Measurements from ENCODE around the gene RAPGEF4. TPM values are rescaled to one million over a fixed set of nuclear protein-coding genes. Genes with fewer than 3 reads are reported as not detected.
A peak's percentile ranks its signal among the peaks of the same experiment; 100 is the strongest.

The RAPGEF4 gene
- total and polyA plus RNA-seq, 2 of the 13 experiments (the other 11 are each of a cell fraction or from before 2014, with no cell fraction given), result 0.78 to 0.91 TPM

- ChIA-PET CTCF (ENCODE audit: low intra/inter-chr PET ratio, low total read pairs) (no interaction called here), POLR2A (no interaction called here)
- 40% methylated on average over 5 of the region's 5 CpGs for WGBS (ENCODE audit: low lambda C conversion rate)
- TF ChIP-seq ZNF503 (CRISPR knock-in tag; IDR thresholded peaks at IDR 0.05), result no peak
- no peak for TF ChIP-seq EEA1 (CRISPR knock-in tag; IDR thresholded peaks at IDR 0.05; ENCODE audit: borderline replicate concordance)
- no peak for TF ChIP-seq GFI1 (CRISPR knock-in tag; IDR thresholded peaks at IDR 0.05; ENCODE audit: borderline replicate concordance)
- Histone ChIP-seq H3K9ac (ENCODE audit: insufficient read depth, low read depth, low read length) (no peak overlapping the region), H3K4me2 (ENCODE audit: low read depth, low read length) (no peak overlapping the region), H3K9me3 (ENCODE audit: low read length) (no peaks in the 10 kb centered on the region), H3K79me2 (ENCODE audit: insufficient read depth, low read length) (no peaks in the 10 kb centered on the region), H3K36me3 (replicated peaks in 1 of 2; ENCODE audit: control insufficient read depth in 1 of 2, insufficient read depth in 2 of 2, low read length in 2 of 2) (no peaks in the 10 kb centered on the region), H3K4me3 (replicated peaks in 1 of 3; ENCODE audit: insufficient read depth in 1 of 3, low read depth in 2 of 3, low read length in 3 of 3) (no peak overlapping the region), H3K27ac (ENCODE audit: extremely low read length, insufficient read depth, low read length) (no peak overlapping the region), H4K20me1 (ENCODE audit: insufficient read depth, low read length) (no peaks in the 10 kb centered on the region), H3K27me3 (ENCODE audit: control insufficient read depth in 1 of 2, insufficient read depth in 2 of 2, low read length in 2 of 2) (peaks cover 0 to 13% of the 10 kb centered on the region in 2 experiments; a peak in 2 of 5 replicates), H2AFZ (ENCODE audit: low read length) (no peak overlapping the region), H3K4me1 (ENCODE audit: insufficient read depth, low read length) (no peaks in the 10 kb centered on the region)
- no peak for ATAC-seq
- BruUV-seq (replicated peaks), result no TSS peak
- in situ Hi-C loops (cut with HindIII; ENCODE audit: extremely low pct_ligation_motif_present, low pct_unique_long_range_greater_than_20kb) (no loop called here), intact Hi-C loops (cut with micrococcal nuclease; ENCODE audit: unreplicated experiment) (no loop called here)
- DNase-seq (ENCODE audit: low spot score), result no peak
- no peak for FAIRE-seq
Observed at GRCh38 chr2:172919732-172920131, 184.1 kb downstream of the RAPGEF4 start.

- Histone ChIP-seq H3K4me3 (replicated peaks in 1 of 3; ENCODE audit: insufficient read depth in 1 of 3, low read depth in 2 of 3, low read length in 3 of 3) (no peak overlapping the region), H3K27me3 (ENCODE audit: control insufficient read depth in 1 of 2, insufficient read depth in 2 of 2, low read length in 2 of 2) (peaks cover 0 to 13% of the 10 kb centered on the region in 2 experiments; a peak in 2 of 5 replicates), H3K36me3 (replicated peaks in 1 of 2; ENCODE audit: control insufficient read depth in 1 of 2, insufficient read depth in 2 of 2, low read length in 2 of 2) (no peaks in the 10 kb centered on the region), H3K4me1 (ENCODE audit: insufficient read depth, low read length) (no peaks in the 10 kb centered on the region), H4K20me1 (ENCODE audit: insufficient read depth, low read length) (no peaks in the 10 kb centered on the region), H2AFZ (ENCODE audit: low read length) (no peak overlapping the region), H3K9me3 (ENCODE audit: low read length) (no peaks in the 10 kb centered on the region), H3K9ac (ENCODE audit: insufficient read depth, low read depth, low read length) (no peak overlapping the region), H3K4me2 (ENCODE audit: low read depth, low read length) (no peak overlapping the region), H3K27ac (ENCODE audit: extremely low read length, insufficient read depth, low read length) (no peak overlapping the region), H3K79me2 (ENCODE audit: insufficient read depth, low read length) (no peaks in the 10 kb centered on the region)
- CTCF ChIA-PET (ENCODE audit: low intra/inter-chr PET ratio, low total read pairs), result no interaction called here
- ATAC-seq, result no peak
- no peak for DNase-seq (ENCODE audit: low spot score)
- POLR2A ChIA-PET, result no interaction called here
- intact Hi-C loops (cut with micrococcal nuclease; ENCODE audit: unreplicated experiment), result no loop called here
- WGBS (ENCODE audit: low lambda C conversion rate), result 26% methylated on average over 6 of the region's 6 CpGs
- in situ Hi-C loops (cut with HindIII; ENCODE audit: extremely low pct_ligation_motif_present, low pct_unique_long_range_greater_than_20kb), result no loop called here
- BruUV-seq (replicated peaks), result no TSS peak
- FAIRE-seq, result peak; percentile 32
- TF ChIP-seq SRSF4 (IDR thresholded peaks at IDR 0.05; ENCODE audit: low read depth, low read length, poor library complexity, severe bottlenecking) (no peak), JARID2 (CRISPR knock-in tag; IDR thresholded peaks at IDR 0.05; ENCODE audit: insufficient replicate concordance) (no peak), HNF4A (CRISPR knock-in tag; IDR thresholded peaks at IDR 0.05) (no peak), ZNF276 (CRISPR knock-in tag; IDR thresholded peaks at IDR 0.05; ENCODE audit: low read depth) (no peak), TBP (CRISPR knock-in tag; IDR thresholded peaks at IDR 0.05) (no peak), HOMEZ (CRISPR knock-in tag; IDR thresholded peaks at IDR 0.05; ENCODE audit: low read depth) (no peak), SNRNP70 (IDR thresholded peaks at IDR 0.05; ENCODE audit: low read depth, low read length) (no peak), POLR2AphosphoS2 (IDR thresholded peaks at IDR 0.05; ENCODE audit: low read depth, low read length) (no peak)
Observed at GRCh38 chr2:172921532-172922236, 186.0 kb downstream of the RAPGEF4 start.

All from HepG2 (cell line).